NCI-H1417 treated with DMSO at 0.1 percent for 48 hours (cell line): ENCODE results near the gene VPS18.

ENCODE experiments used
- DNase-seq: peaks from one replicate; lab custom pipeline; 2025; lab: John Stamatoyannopoulos, UW

Gene VPS18

DNA sequence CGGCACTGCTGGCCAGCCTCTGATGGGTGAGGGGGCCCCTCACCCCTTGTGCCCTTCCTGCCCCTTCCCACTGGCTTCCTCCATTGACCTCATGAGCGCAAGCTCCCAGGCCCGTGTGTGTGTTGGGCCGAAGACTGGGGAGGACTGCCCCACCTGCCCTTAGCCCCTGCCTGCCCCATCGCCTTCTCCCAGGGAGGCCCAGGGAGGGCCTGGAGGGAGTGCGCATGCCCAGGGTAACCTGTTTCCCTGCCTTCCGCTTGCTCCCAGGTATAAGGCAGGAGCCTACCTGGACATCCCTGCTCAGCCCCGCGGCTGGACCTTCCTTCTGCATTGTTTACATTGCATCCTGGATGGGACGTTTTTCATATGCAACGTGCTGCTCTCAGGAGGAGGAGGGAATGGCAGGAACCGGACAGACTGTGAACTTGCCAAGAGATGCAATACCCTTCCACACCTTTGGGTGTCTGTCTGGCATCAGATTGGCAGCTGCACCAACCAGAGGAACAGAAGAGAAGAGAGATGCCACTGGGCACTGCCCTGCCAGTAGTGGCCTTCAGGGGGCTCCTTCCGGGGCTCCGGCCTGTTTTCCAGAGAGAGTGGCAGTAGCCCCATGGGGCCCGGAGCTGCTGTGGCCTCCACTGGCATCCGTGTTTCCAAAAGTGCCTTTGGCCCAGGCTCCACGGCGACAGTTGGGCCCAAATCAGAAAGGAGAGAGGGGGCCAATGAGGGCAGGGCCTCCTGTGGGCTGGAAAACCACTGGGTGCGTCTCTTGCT lies 43.7 kb downstream of the VPS18 start:
- no peak for DNase-seq

DNA sequence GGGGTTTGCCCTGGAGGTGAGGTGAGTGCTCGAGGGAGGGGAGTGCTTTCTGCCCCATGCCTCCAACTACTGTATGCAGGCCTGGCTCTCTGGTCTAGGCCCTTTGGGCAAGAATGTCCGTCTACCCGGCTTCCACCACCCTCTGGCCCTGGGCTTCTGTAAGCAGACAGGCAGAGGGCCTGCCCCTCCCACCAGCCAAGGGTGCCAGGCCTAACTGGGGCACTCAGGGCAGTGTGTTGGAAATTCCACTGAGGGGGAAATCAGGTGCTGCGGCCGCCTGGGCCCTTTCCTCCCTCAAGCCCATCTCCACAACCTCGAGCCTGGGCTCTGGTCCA lies 44.3 kb downstream of the VPS18 start:
- no peak for DNase-seq

DNA sequence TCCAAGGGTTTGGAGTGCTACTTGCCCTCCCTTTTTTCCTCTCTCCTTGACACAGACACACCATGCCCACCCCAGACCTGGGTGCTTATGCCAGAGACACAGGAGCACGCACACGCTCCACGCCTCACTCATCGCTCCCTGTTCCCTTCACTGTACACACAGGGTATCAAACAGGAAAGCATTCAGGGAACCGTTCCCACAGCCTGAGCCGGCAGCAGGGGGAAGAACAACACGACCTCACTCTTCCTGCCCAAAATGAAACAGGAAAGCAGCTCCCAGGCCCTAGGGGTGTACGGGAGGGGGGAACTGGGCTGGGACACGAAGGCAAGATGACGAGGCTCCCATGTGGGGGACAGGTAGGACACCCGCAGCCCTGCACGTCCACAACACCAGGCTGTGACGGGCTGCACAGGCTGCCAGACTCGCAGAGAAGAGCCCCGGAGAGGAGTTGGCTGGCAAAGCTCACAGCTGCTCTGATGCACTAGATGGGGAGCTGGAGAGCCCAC lies 46.1 kb downstream of the VPS18 start:
- DNase-seq = no peak

DNA sequence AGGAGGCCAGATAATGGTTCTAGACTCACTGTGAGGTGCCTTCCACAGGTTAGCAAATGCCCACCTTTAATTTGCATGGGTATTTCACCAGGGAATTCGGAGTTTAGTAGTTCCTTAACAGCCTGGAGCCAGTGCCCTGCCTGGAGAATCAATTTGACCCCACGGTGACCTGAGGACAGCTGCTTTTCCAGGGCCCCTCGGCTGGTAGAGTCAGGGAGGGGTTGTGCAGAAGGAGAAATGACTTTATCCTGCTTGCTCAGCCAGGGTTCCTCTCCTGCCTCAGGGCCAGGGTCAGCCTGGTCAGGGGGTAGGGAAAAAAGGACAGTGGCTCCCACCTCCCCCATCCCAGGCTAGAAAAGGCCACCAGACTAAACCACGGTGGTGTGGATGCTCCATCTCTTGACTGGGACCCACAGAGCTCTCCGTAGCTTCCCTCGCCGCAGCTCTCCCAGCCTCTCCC lies 46.8 kb downstream of the VPS18 start:
- DNase-seq = no peak

DNA sequence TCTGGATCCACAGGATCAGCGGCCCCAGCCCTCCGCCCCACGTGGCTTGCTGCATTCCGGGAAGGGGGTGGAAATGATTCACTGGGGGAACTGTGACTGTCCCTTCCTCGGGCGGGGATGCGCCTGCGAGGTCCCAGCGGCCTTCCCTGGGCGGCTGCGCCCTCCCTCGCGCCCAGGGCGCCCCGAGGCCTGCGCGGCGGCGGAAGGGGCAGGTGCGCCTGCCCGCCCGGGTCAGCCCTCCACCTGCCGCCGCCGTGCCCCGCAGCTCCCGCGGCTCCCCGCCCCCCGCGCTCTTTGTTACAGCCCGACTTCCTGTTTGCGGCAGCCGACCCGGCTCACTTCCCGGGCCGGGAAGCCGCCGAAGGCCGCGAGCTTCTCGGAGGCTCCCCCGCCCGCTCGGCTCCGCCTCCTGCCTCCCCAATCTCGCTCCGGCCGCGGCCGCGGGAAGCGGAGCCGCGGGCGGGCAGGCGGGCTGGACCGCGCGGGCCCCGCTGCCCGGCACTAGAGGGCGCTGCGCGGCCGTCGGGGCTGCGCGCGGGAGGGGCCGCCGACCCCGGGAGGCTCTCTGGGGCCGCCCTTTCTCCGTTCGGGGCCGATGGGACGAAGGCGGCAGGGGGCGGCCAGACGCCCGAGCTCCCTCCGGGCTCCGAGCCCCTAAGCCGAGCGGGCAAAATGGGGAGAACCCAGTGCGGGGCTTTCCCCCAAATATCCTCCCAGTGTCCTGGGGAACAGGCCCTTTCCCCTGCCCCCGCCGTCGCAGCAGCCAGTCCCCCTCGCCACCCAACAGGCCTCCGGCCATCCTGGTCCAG lies 47.5 kb downstream of the VPS18 start:
- DNase-seq = no peak

DNA sequence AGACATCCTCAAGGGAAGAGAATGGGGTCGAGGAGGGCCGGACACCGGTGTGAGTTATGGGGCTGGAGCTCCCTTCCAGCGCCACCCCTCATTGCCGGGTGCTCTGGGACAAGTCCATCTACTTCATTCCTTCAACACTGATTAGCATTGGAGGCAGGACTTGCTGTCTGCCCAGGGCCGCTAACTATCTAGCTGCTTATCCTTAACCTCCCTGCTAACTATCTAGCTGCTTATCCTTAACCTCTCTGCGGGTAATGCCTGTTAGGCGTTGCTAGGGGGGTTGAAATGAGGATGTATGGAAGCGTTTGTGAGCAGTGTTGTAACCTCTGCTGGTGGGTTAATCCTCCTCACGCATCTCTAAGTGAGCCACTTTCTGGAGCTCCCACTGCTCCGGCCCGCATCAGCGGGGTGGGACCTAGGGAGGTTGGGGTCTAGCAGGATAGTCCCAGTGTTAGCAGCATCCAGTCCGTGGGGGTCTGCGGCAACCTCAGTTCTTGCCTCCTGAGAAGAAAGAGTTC lies 48.1 kb downstream of the VPS18 start:
- no peak for DNase-seq

DNA sequence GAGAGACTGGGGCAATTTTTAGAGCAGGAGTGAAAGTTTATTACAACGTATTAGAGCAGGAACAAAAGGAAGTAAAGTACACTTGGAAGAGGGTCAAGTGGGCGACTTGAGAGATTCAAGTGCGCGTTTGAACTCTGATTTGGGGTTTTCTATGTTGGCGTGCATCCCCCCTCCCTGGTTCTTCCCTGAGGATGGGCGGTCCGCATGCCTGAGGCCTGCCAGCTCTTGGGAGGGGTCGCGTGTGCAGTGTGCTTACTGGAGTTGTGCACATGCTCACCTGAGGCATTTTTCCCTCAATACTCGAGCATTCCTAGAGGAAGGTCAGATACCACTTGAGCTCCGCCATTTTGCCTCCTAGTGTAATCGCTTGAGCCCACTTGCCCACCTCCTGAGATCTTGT lies 48.6 kb downstream of the VPS18 start:
- no peak for DNase-seq

DNA sequence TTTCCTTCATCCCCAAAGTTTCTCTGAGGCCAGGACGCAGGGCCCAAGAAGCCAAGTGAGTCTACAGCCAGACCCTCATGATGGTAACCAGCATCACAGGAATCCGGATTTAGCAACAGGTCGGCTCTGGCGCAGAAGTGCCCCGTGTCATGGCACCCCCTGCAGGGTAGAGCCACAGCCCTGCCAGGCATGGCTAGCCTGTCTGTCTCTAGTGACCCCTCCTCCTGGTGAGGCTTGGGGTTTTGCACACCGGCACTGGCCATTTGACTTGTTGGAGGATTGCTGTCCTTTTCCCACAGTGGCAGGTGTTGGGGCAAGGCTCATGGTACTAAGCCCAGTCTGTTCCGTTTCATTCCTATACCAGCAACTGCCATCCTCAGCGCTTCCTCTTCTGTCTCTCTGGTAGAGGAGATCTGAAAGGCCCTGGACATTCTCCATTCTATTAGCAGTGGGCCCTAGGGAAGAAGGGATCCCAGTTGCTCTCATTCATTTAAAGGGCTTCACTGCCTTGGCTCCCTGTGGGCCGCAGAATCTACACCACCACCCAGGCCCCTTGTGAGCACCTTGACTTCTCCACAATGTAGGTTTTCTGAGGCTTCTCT lies 49.6 kb downstream of the VPS18 start:
- DNase-seq = no peak

DNA sequence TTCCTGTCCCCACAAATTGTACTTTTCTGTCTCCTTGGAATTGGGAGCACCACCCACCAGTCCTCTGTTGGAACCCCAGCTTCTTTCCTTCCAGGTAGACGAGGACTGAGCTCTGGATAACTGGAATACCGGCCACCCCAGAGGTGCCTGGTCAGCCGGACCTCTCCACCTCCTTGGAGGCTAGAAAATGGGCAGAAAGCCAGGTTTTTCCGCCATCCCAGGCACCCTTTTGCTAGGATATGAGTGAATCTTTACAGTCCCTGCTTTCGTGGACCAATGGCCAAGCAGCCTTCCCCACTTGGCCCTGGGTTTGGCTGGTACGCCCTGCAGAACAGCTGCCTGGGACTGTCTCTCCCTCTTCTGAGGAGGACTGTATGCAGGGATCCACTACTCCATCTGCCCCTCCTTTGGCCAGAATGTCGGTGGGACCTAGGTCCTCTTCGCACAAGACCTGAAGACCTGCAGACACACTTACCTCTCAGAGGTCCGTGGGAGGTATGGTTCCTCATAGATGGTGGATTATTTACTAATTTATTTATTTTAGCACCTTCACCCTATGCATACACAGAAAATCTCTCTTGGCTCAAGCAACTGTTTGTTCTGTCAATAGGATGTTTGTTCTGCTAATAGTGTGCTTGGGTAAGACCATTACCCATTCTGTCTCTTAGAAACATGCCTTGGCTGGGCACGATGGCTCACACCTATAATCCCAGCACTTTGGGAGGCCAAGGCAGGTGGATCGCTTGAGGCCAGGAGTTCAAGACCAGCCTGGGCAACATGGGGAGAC lies 50.5 kb downstream of the VPS18 start:
- DNase-seq = no peak

DNA sequence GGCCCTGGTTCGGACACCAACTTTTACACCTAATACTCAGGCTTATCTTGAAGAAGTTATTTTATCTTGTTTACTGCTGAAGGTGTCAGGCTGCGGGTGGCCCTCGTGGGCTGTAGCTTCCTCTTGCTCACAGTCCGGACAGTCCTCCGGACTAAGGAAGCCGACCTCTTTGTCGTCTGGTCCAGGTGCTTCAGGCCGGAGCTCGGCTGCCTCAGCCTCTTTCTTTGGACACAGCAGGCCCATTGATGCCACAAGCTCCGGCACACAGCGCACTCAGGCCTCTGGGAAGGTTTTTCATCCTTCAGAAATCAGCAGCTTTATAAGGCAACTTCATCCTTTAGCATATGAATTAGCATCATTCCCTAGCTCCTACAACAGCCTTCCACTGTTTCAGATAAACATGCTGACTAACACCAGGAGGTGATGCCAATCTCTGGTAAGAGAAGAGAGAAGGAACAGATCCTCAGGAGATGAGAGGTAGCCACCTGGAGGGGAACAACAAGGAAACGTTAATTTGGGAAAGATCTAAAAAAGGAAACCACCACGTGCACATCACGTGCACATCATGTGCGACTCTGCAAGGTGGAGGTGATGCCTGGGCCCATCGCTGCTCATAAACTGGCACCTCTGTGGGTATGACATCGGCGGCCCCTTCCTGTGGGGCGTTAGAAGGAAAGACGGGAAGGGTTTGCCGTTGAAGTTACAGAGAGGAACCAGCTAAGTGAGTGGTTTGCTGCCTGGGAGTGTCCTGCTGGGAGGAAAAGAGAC lies 54.6 kb downstream of the VPS18 start:
- no peak for DNase-seq

DNA sequence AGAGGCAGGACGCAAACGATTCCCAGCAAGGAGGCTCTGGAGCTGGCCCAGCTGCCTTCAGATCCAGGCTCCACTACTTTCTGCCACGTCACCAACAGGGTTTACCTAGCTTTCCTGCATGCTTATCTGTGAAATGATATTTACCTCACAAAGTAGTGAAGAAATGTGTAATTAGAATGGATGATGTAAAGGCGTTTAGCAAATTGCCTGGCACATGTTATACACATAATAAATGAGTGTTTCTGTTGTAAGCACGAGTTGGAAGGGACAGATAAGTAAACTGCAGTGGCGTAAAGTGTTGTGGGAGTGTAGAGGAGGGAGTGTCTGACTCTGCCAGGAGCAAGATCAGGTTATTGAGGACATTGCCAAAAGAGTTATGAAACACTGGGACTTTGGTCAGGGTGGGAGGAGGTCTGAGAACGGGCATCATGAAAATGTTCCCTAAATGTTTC lies 55.5 kb downstream of the VPS18 start:
- no peak for DNase-seq

DNA sequence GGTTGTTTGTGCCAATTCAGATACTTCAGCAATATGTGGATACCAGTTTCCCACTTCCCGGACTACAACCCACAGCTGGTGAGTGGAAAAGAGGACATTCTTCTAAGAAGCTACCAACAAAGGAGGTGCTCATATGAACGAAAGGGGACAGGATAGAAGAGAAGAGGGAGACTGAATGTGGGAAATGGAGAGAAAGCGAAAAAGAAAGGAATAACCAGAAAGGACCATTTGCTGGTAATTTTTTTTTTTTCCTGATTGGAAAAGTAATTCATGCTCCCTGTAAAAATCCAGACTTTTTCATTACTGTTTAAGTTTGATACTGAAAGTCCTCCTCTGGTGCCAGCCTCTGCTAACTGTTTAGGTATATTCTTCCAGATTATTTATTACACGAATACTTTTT lies 57.5 kb downstream of the VPS18 start:
- DNase-seq = no peak

DNA sequence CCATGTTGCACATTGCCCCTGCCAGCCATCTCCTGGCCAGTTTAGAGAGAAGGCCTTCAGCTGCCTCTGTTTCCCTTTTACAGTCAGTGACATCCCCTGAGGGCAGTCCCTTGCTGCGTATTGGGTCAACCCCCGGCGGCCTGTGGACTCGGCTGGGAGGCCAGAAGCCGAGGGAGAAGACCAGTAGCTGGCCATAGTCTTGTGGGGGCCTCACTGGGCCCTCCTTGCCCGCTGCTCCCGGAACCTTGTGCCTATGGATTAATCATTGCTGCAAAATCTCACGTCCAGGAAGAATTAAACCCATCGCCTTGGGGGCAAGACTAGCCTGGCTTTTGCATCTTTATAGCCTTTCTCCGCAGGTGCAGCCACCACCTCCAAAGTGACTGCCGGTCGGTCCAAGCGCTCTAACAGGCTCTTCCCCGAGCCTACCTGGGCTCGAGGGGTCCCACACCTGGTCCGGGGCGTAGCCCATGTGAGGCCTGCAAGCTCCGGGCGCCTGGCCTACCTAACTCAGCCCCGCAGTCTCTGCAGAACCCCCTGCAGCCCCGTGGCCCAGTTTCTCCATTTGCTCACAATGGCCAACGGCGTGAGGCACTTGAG lies 58.2 kb downstream of the VPS18 start:
- no peak for DNase-seq

DNA sequence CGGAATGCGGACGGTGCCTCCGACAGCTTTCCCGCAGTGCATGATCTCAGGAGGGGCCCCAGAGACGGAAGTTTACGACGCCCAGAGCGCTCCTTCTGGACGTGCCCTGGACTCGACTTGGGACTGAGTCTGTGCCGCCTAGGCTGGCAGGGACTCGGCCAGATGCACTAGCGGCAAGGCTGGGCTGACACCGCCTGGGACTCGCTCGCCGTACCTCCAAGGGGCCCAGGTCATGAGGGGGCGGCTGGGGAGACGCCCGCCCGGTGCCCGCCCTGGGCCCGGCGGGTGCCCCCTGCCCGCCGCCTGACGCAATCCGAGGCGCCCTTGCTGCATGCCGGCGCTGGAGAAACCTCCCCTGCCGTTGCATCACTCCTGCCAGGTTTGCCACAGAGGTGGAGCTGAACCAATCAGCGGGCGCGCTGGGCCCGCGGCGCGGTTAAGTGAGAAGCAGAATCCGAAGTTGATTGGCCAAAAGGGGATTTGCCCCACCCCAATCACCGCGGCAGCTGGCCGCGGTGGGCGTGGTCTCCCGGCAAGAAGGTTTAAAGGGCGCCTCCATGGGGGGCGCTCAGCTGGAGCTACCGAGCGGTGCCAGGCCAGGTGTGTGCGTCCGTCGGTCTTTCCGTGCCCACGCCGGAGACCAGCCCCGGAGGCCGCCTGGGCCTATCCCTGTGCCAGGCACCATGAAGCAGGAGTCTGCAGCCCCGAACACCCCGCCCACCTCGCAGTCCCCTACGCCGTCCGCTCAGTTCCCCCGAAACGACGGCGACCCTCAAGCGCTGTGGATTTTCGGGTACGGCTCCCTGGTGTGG lies 58.9 kb downstream of the VPS18 start, which contains the start of gene CHAC1:
Gene CHAC1 (plus strand): TSS at position 571 of the 812 bp plus-strand sequence. CDS start 113 bp downstream, at position 684.
- DNase-seq = peak; percentile 77
